Naive B cell (primary cell): ENCODE data around the gene TXNIP. TPM values are rescaled to one million over a fixed set of nuclear protein-coding genes. Genes with fewer than 3 reads are reported as not detected.
"Not testable (repeated sequence)": the region's sequence is repeated elsewhere in the genome, so short reads cannot be mapped to it uniquely, and the experiment has no call there.

Experiments
- ATAC-seq, 2 donors: fragments of 150-1000 bp; cut with Tn5 transposase; 2 replicates each; pipeline ENCODE4 v1.10.0; 2021; ENCODE audit warnings: low read depth in 2 of 2, mild to moderate bottlenecking in 2 of 2, moderate library complexity in 2 of 2
- DNase-seq: peaks from one replicate; pipeline ENCODE4 v3.0.0; 2022
- H3K27ac Mint-ChIP-seq, 6 donors: one replicate each; pipeline ENCODE4 v1.8.0; 2020 to 2022; ENCODE audit warnings: mild to moderate bottlenecking in 6 of 6, mixed read lengths in 6 of 6, moderate library complexity in 5 of 6, inconsistent platforms in 2 of 6
- H3K27me3 Mint-ChIP-seq, 3 donors: one replicate each; pipeline ENCODE4 v1.8.0; 2021 to 2022; ENCODE audit warnings: mixed read lengths in 3 of 3, mild to moderate bottlenecking in 1 of 3
- H3K36me3 Mint-ChIP-seq, 2 donors: one replicate each; pipeline ENCODE4 v1.8.0; 2020 to 2022; ENCODE audit warnings: mixed read lengths in 2 of 2, inconsistent platforms in 1 of 2, mild to moderate bottlenecking in 1 of 2
- H3K4me1 Mint-ChIP-seq, 3 donors: one replicate each; pipeline ENCODE4 v1.8.0; 2020 to 2022; ENCODE audit warnings: mixed read lengths in 3 of 3, inconsistent platforms in 1 of 3, mild to moderate bottlenecking in 1 of 3, moderate library complexity in 1 of 3
- H3K4me3 Mint-ChIP-seq, 8 donors: one replicate each; pipeline ENCODE4 v1.8.0; 2020 to 2022; ENCODE audit warnings: mild to moderate bottlenecking in 8 of 8, mixed read lengths in 8 of 8, moderate library complexity in 8 of 8, inconsistent platforms in 2 of 8
- H3K9me3 Mint-ChIP-seq, 7 donors: one replicate each; pipeline ENCODE4 v1.8.0; 2020 to 2022; ENCODE audit warnings: mixed read lengths in 7 of 7, mild to moderate bottlenecking in 5 of 7, inconsistent platforms in 2 of 7, moderate library complexity in 1 of 7
- polyA plus RNA-seq, 6 donors: library from polyadenylated mRNA; unstranded; fragments of 300-500 nt; fragmentation: Illumina TruSeq; gene quantifications; one replicate each; pipeline ENCODE4 v1.2.3, GENCODE V29; 2021; ENCODE audit warnings: low read depth in 6 of 6

Gene TXNIP, protein sequence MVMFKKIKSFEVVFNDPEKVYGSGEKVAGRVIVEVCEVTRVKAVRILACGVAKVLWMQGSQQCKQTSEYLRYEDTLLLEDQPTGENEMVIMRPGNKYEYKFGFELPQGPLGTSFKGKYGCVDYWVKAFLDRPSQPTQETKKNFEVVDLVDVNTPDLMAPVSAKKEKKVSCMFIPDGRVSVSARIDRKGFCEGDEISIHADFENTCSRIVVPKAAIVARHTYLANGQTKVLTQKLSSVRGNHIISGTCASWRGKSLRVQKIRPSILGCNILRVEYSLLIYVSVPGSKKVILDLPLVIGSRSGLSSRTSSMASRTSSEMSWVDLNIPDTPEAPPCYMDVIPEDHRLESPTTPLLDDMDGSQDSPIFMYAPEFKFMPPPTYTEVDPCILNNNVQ
- 1,000 to 10,000 TPM; 2,524 to 6,933 (median 5,735) TPM for polyA plus RNA-seq

GRCh38 chr1:145996433-145997015, at the start of gene TXNIP:
TXNIP (minus strand) TSS chr1:145996579; CDS start chr1:145996266, 313 bp downstream.
- Mint-ChIP-seq H3K27me3 (no peaks in the 10 kb centered on the region), H3K4me3 (peak within 1 kb of the TSS; percentile 87 to 100 (median 98)), H3K4me1 (peaks cover 67 to 73% (median 71%) of the 10 kb centered on the region in 3 donors), H3K36me3 (peaks cover 41 to 44% of the 10 kb centered on the region in 2 donors), H3K9me3 (no peaks in the 10 kb centered on the region), H3K27ac (peak within 1 kb of the TSS; percentile 94 to 99 (median 98))
- DNase-seq = peak; percentile 86
- ATAC-seq = peak; percentile 81 to 83

DNA sequence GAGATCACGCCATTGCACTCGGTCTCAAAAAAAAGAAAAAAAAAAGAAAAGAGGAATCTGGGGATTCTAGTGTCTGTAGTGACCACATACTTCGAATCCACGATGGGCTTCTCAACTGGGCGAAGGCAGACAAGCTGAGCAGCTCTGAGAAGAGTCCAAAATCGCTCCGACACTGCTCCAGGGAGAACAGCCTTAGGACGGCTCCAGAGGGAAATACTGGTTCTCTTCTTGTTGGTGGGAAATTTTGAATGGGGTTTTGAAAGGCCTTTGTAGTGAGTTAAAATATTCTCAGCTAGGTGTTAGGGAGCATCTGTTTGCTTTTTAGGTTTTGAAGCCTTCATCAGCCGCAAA, 43.4 kb upstream of the TXNIP start:
- peaks cover 35 to 42% (median 42%) of the 10 kb centered on the region in 3 donors for H3K4me1 Mint-ChIP-seq
- no peak for DNase-seq
- peaks cover 0 to 7% of the 10 kb centered on the region in 2 donors for H3K36me3 Mint-ChIP-seq
- peak overlapping the region in 4 of 8 donors; percentile 36 to 100 (median 97) for H3K4me3 Mint-ChIP-seq
- no peak for ATAC-seq
- peaks cover 0 to 15% (median 4%) of the 10 kb centered on the region in 7 donors for H3K9me3 Mint-ChIP-seq
- peaks cover 0 to 11% (median 0%) of the 10 kb centered on the region in 3 donors for H3K27me3 Mint-ChIP-seq
- H3K27ac Mint-ChIP-seq = peak overlapping the region in 3 of 6 donors; percentile 92 to 100 (median 96)

- Mint-ChIP-seq H3K9me3 (peaks cover 0 to 15% (median 4%) of the 10 kb centered on the region in 7 donors), H3K36me3 (peaks cover 0 to 7% of the 10 kb centered on the region in 2 donors), H3K27ac (peak overlapping the region; percentile 97 to 100 (median 100)), H3K4me3 (peak overlapping the region; percentile 96 to 100 (median 98)), H3K27me3 (peaks cover 0 to 11% (median 0%) of the 10 kb centered on the region in 3 donors), H3K4me1 (peaks cover 35 to 50% (median 47%) of the 10 kb centered on the region in 3 donors)
- DNase-seq (peak; percentile 76), ATAC-seq (peak; percentile 59 to 64)
Measured at GRCh38 chr1:146036965-146037646, 40.7 kb upstream of the TXNIP start.

DNA sequence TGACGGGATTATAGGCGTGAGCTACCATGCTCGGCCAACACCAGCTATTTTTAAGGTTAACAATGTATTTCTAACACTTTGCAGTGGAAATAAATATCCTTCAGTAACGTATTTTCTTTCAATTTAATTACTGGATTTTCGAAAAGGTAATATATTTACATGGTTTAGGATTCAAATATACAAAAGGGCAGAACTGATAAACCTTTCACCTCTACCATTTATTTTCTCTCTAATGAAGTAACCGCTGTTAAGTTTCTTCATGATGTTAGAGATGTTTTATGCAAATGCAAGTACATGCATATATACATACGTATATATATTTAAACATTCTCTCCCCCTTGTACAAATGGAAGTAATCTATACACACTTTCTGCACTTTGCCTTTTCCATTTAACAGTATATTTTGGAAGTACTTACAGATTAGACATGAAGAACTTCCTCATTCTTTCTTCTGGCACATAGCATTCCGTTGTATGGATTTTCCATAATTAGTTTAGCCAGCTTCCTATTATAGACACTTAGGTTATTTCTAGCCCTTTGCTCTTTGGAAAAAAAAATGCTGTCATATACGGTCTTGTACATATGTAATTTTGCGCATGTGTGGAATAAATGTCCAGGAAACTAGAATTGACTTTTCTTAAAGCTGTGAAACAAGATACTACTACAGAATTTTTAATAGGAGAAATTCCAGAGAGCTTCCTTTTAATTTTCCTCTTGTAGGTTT, 40.0 kb upstream of the TXNIP start:
- no peak for ATAC-seq
- Mint-ChIP-seq H3K4me1 (peaks cover 35 to 50% (median 47%) of the 10 kb centered on the region in 3 donors), H3K27ac (peak overlapping the region; percentile 50 to 100 (median 100)), H3K4me3 (peak overlapping the region; percentile 96 to 100 (median 98)), H3K36me3 (peaks cover 0 to 7% of the 10 kb centered on the region in 2 donors), H3K27me3 (peaks cover 0 to 11% (median 0%) of the 10 kb centered on the region in 3 donors), H3K9me3 (peaks cover 0 to 15% (median 4%) of the 10 kb centered on the region in 7 donors)
- no peak for DNase-seq

DNA sequence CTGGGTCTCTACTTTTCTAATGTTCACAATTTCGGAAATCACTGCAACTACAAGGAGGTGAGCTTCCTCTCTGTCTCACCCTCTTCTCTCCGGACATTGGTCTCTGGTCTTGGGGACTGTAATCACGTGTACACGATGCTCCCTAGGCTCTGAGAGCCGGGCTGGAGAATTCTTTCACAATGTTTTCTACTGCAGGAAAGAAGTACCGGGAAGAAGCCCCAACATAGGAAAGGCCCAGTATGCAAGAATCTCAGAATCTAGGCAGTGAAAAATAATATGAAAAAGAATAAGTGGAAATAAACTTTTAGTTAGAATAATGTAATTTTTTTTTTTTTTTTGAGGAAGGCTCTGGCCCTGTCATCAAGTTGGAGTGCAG, 38.7 kb upstream of the TXNIP start:
- peaks cover 0 to 15% (median 4%) of the 10 kb centered on the region in 7 donors for H3K9me3 Mint-ChIP-seq

GRCh38 chr1:146032631-146033219, 36.3 kb upstream of the TXNIP start:
- peak overlapping the region in 1 of 6 donors; percentile 66 for H3K27ac Mint-ChIP-seq
- H3K9me3 Mint-ChIP-seq = peaks cover 0 to 13% (median 3%) of the 10 kb centered on the region in 7 donors
- H3K27me3 Mint-ChIP-seq = peaks cover 0 to 11% (median 8%) of the 10 kb centered on the region in 3 donors
- peaks cover 21 to 34% (median 33%) of the 10 kb centered on the region in 3 donors for H3K4me1 Mint-ChIP-seq
- H3K36me3 Mint-ChIP-seq = peaks cover 0 to 6% of the 10 kb centered on the region in 2 donors
- ATAC-seq = no peak
- peak overlapping the region in 2 of 8 donors; percentile 29 to 75 for H3K4me3 Mint-ChIP-seq
- DNase-seq = peak; percentile 12

More for the DNA sequence above, 38.7 kb upstream of the TXNIP start:
- peak overlapping the region; percentile 69 to 100 (median 99) for H3K27ac Mint-ChIP-seq
- DNase-seq (no peak), ATAC-seq (no peak)
- H3K4me3 Mint-ChIP-seq = peak overlapping the region; percentile 86 to 100 (median 98)
- peaks cover 0 to 11% (median 5%) of the 10 kb centered on the region in 3 donors for H3K27me3 Mint-ChIP-seq
- peaks cover 0 to 7% of the 10 kb centered on the region in 2 donors for H3K36me3 Mint-ChIP-seq
- peaks cover 31 to 50% (median 47%) of the 10 kb centered on the region in 3 donors for H3K4me1 Mint-ChIP-seq

DNA sequence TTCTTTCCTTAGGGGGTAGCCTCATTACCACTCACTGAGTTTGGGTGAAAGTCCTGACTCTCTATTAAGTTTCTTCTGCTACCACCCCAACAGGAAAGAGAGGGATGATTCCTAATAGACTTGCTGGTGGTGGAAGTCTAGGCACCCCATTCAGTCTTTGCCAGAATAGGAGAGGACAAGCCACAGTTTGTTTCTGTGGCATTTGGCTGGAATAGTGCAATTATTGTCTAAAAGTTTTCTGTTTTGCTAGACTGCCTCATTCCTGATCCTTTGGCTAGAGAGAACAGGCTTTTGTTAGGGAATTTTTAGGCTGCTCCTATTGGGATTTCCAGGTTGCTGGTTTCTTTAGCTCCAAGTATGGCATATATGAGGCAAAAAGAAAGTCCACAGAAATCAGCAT, 35.1 kb upstream of the TXNIP start:
- ATAC-seq (no peak), DNase-seq (no peak)
- Mint-ChIP-seq H3K36me3 (no peaks in the 10 kb centered on the region), H3K4me1 (peaks cover 8 to 24% (median 22%) of the 10 kb centered on the region in 3 donors), H3K4me3 (no peak overlapping the region), H3K9me3 (peaks cover 0 to 6% (median 2%) of the 10 kb centered on the region in 7 donors), H3K27ac (no peak overlapping the region), H3K27me3 (peaks cover 6 to 14% (median 9%) of the 10 kb centered on the region in 3 donors)

DNA sequence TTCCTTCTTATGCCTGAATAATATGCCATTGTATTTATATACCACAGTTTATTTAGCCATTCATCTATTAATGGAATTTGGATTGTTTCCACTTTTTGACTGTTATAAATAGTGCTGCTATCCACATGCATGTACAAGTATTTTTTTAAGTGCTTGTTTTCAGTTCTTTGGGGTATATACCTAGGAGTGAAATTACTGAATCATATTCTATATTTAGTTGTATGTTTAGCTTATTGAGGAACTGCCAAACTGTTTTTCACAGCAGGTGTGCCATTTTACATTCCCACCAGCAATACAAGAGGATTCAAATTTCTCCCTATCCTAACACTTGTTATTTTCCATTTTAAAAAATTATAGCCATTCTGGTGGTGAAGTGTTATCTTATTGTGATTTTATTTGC, 32.7 kb upstream of the TXNIP start:
- no peak for DNase-seq
- no peak overlapping the region for H3K4me3 Mint-ChIP-seq
- H3K27me3 Mint-ChIP-seq = peaks cover 9 to 21% (median 16%) of the 10 kb centered on the region in 3 donors
- peaks cover 0 to 7% (median 5%) of the 10 kb centered on the region in 3 donors for H3K4me1 Mint-ChIP-seq
- ATAC-seq = no peak
- H3K9me3 Mint-ChIP-seq = peaks cover 0 to 1% (median 0%) of the 10 kb centered on the region in 7 donors
- H3K36me3 Mint-ChIP-seq = no peaks in the 10 kb centered on the region
- no peak overlapping the region for H3K27ac Mint-ChIP-seq

- H3K9me3 Mint-ChIP-seq, H3K36me3 Mint-ChIP-seq, H3K27ac Mint-ChIP-seq, H3K4me3 Mint-ChIP-seq, H3K4me1 Mint-ChIP-seq, ATAC-seq, DNase-seq: not testable (repeated sequence)
- peaks cover 19 to 25% (median 21%) of the 10 kb centered on the region in 3 donors for H3K27me3 Mint-ChIP-seq
Measured at GRCh38 chr1:146026650-146027049, 30.3 kb upstream of the TXNIP start.

DNA sequence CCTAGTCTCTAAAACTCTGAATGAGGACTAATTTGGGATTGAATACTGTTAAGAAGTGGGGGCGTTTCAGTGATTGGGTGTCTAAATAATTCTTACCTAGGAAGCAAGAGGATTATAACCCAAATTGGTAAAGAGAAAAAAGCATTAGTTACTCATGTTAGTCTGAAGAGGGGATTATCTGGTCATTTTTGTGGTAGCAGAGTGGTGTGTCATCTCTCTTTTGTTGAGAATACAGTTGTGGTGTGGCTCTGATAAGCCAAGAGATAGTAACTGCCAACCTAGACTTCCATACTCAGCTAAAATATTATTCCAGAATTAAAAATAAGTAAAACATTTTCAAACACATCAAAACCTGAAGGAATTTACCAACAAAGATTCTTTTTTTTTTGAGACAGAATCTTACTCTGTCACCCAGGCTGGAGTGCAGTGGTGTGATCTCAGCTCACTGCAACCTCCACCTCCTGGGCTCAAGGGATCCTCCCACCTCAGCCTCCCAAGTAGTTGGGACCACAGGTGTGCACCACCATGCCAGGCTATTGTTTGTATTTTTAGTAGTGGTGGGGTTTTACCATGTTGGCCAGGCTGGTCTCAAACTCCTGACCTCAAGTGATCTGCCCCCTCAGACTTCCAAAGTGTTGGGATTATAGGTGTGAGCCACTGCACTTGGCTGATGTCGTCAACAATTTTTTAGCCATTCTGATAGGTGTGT, 29.6 kb upstream of the TXNIP start:
- not testable (repeated sequence) for H3K4me1 Mint-ChIP-seq, H3K4me3 Mint-ChIP-seq, DNase-seq, H3K9me3 Mint-ChIP-seq, ATAC-seq, H3K36me3 Mint-ChIP-seq
- Mint-ChIP-seq H3K27me3 (peaks cover 26 to 32% (median 28%) of the 10 kb centered on the region in 3 donors), H3K27ac (peak overlapping the region in 1 of 6 donors; percentile 2)

- Mint-ChIP-seq H3K4me3 (no peak overlapping the region), H3K36me3 (no peaks in the 10 kb centered on the region), H3K9me3 (peaks cover 0 to 1% (median 0%) of the 10 kb centered on the region in 7 donors), H3K27ac (no peak overlapping the region), H3K4me1 (peaks cover 9 to 12% (median 11%) of the 10 kb centered on the region in 3 donors), H3K27me3 (peaks cover 52 to 66% (median 57%) of the 10 kb centered on the region in 3 donors)
- DNase-seq (no peak), ATAC-seq (no peak)
Measured at GRCh38 chr1:146022403-146023127, 26.2 kb upstream of the TXNIP start.
